GF-D8 (cell line): Measurements from ENCODE around the gene FOXK2.
"Not testable (repeated sequence)": the region's sequence is repeated elsewhere in the genome, so short reads cannot be mapped to it uniquely, and the experiment has no call there.

Experiments used
- DNase-seq: peaks from one replicate; lab custom pipeline; 2025; lab: John Stamatoyannopoulos, UW

The FOXK2 gene

GRCh38 chr17:82564241-82564640, 44.7 kb downstream of the FOXK2 start:
- no peak for DNase-seq

DNA sequence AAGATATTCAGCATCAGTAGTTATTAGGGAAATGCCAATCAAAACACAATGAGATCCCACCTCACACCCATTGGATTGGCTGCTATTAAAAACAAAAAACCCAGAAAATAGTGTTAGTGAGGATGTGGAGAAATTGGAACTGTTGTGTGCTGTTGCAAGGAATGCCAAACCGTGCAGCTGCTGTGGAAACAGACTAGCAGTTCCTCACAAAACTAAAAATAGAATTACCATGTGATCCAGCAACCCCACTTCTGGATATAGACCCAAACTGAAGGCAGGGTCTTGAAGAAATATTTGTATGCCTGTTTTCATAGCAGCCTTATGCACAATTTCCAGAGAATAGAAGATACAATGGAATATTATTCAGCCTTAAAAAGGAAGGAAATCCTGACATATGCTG, 46.0 kb downstream of the FOXK2 start:
- DNase-seq, result no peak

- DNase-seq, result no peak
Observed at GRCh38 chr17:82566129-82566960, 46.8 kb downstream of the FOXK2 start.

DNA sequence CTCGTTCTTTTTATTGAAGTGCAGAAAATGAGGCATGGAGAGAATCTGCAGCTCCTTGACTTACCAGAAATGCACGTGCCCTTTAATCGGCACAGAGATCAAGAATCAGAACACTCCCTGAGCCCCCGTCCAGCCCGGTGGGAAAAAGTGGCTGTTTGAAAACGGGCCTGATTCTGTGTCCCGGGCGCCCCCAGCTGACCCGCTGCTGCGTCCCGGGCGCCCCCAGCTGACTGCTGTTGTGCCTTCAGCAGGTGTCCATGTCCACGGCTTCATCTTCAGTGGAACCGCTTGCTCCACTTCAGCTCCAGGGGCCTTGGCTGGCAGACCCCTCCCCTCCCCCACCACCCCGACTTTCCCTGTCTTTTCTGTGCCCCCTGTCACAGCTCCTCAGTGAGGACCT, 47.8 kb downstream of the FOXK2 start:
- no peak for DNase-seq

GRCh38 chr17:82568997-82569393, 49.5 kb downstream of the FOXK2 start:
- DNase-seq, result no peak

GRCh38 chr17:82569621-82570020, 50.1 kb downstream of the FOXK2 start:
- no peak for DNase-seq

- DNase-seq, result no peak
Observed at GRCh38 chr17:82570277-82570676, 50.7 kb downstream of the FOXK2 start.

DNA sequence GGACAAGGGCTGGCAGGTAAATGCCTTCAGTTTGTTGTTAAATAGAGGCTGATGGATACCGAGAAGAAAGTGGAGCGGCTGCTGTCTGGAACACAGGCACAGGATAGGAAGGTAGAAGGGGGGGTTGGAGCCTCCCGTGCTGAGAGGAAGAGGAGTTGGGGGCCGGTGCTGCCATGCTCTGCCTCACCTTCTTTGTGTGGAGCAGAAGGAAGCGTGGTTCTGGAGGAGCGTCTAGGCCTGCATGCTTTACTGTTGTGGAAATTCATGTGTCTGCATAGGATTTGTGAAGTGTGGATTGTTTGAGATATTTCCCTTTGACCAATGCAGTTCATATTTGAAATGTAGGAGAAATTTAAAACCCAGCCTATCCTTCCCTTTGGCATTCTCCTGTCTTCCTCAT, 52.3 kb downstream of the FOXK2 start:
- DNase-seq, result no peak

GRCh38 chr17:82574041-82574440, 54.5 kb downstream of the FOXK2 start:
- DNase-seq, result no peak

DNA sequence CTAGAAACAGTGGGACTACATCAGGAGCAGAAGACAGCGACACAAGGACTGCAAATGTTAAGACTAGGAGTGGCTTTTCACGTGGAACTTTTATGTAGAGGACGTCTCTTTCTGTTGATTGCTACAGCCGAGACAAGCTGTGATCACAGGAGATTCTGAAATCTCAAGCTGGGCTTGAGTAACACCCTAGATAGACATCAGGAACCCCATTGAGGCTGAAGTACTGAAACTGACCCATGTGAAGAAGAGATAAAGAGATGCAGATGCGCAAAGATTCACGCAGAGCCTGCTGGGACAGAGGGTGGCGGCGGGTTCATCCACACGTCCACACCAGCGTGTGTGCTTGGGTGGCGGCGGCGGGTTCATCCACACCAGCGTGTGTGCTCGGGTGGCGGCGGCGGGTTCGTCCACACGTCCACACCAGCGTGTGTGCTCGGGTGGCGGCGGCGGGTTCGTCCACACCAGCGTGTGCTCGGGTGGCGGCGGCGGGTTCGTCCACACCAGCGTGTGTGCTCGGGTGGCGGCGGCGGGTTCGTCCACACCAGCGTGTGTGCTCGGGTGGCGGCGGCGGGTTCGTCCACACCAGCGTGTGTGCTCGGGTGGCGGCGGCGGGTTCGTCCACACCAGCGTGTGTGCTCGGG, 56.2 kb downstream of the FOXK2 start:
- not testable (repeated sequence) for DNase-seq

GRCh38 chr17:82577300-82577699, 57.8 kb downstream of the FOXK2 start:
- no peak for DNase-seq

GRCh38 chr17:82579969-82580368, 60.4 kb downstream of the FOXK2 start:
- DNase-seq, result not testable (repeated sequence)

GRCh38 chr17:82582213-82582612, 62.7 kb downstream of the FOXK2 start:
- DNase-seq, result no peak

GRCh38 chr17:82582709-82583108, 63.2 kb downstream of the FOXK2 start:
- DNase-seq, result no peak

DNA sequence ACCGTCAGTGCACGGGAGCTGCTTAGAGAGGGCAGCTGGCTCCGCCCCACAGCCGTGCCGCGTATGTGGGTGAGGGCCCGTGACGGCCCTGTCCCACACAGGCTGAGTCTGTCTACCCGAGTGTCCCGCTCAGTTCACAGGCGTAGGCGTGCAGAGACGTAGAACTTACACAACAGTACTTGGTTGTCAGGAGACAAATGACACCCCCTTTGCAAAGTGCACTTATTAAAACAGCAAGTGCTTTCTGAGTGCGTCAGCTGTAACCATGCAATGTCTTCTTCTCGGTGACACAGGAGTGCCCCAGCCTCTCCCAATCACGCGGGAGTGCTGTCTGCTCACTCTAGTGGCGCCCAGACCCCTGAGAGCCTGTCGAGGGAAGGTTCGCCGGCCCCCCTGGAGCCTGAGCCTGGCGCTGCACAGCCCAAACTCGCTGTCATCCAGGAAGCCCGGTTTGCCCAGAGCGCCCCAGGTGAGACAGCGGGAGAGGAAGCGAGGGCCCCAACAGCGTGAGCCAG, 64.2 kb downstream of the FOXK2 start:
- no peak for DNase-seq

- not testable (repeated sequence) for DNase-seq
Observed at GRCh38 chr17:82585935-82586575, 66.5 kb downstream of the FOXK2 start.

GRCh38 chr17:82586576-82587233, 67.2 kb downstream of the FOXK2 start:
- DNase-seq, result no peak

- no peak for DNase-seq
Observed at GRCh38 chr17:82587234-82588086, 67.9 kb downstream of the FOXK2 start.

DNA sequence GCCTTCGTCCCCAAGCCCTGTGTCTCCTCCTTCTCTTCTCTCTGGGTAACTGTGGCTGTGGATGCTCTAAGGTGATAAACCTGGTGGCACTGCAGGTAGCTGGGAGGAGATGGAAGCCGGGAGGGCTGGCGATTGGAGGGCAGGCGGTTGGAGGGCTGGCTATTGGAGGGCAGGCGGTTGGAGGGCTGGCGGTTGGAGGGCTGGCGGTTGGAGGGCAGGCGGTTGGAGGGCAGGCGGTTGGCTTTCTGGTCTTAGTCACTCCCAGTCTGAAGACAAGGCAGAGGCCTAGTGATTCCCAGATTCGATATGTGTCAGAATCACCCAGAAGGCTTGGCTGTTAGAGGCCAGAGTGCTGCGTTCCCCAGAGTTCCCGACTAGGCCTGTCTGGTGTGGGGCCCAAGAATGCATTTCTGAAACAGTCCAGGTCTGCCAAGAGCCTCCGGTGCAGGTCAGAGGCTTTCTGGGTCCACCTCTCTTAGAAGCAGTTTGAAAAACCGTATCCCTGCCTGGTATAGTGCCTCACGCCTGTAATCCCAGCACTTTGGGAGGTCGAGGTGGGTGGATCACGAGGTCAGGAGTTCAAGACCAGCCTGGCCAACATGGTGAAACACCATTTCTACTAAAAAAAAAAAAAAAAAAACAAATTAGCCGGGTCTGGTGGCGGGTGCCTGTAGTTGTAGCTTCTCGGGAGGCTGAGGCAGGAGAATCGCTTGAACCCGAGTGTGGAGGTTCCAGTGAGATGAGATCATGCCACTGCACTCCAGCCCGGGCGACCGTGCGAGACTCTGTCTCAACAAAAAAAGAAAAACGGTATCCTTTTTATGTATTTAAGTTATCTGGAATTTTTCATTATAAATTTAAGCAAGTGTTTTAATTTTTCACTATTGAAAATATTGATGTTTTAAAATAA, 69.0 kb downstream of the FOXK2 start:
- DNase-seq, result no peak

GRCh38 chr17:82589851-82590180, 70.3 kb downstream of the FOXK2 start:
- no peak for DNase-seq
